ENCODE data around the gene RNF150. TPM values are rescaled to one million over a fixed set of nuclear protein-coding genes. Genes with fewer than 3 reads are reported as not detected.

RNF150 gene
- total RNA-seq, 1 experiment from 2014 or later: 2.7 TPM

DNA sequence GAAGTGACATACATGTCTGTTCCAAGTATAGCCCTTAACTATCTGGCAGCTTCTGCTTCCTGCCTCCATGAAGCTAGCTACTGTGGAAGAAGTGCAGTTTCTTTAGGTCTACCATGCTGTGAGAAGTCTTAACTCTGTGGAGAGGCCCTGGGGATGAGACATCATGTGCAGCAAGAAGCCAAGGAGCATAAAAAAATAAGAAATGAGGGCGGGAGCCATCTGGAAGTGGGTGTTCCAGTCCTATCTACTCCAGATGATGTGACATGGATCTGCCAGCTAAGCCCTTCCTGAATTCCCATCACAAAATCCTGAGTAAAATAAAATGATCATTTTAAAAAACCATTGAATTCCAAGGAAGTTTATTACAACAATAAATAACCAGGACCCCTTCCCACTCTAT lies 289.2 kb downstream of the RNF150 start:
- BruUV-seq (replicated peaks): no TSS peak
- no peaks in the 10 kb centered on the region for H3K36me3 ChIP-seq (ENCODE audit: insufficient read depth, low read length, poor library complexity, severe bottlenecking)
- DNase-seq (ENCODE audit: low spot score): no peak
- POLR2A ChIA-PET (ENCODE audit: low non-redundant PET): no interaction called here
- CTCF ChIA-PET: no interaction called here
- H3K4me1 ChIP-seq (ENCODE audit: insufficient read depth, low read length, poor library complexity, severe bottlenecking): no peaks in the 10 kb centered on the region
- TF ChIP-seq, protein P1, sequence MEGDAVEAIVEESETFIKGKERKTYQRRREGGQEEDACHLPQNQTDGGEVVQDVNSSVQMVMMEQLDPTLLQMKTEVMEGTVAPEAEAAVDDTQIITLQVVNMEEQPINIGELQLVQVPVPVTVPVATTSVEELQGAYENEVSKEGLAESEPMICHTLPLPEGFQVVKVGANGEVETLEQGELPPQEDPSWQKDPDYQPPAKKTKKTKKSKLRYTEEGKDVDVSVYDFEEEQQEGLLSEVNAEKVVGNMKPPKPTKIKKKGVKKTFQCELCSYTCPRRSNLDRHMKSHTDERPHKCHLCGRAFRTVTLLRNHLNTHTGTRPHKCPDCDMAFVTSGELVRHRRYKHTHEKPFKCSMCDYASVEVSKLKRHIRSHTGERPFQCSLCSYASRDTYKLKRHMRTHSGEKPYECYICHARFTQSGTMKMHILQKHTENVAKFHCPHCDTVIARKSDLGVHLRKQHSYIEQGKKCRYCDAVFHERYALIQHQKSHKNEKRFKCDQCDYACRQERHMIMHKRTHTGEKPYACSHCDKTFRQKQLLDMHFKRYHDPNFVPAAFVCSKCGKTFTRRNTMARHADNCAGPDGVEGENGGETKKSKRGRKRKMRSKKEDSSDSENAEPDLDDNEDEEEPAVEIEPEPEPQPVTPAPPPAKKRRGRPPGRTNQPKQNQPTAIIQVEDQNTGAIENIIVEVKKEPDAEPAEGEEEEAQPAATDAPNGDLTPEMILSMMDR (conservative IDR thresholded peaks at IDR 0.05; ENCODE audit: low read depth, low read length): no peak
- TF ChIP-seq EZH2 (IDR thresholded peaks at IDR 0.05; ENCODE audit: borderline replicate concordance, low read depth, low read length, poor library complexity, severe bottlenecking): no peak
- no peaks in the 10 kb centered on the region for H3K9me3 ChIP-seq (ENCODE audit: low read depth, low read length, poor library complexity, severe bottlenecking)
- intact Hi-C loops (cut with micrococcal nuclease; ENCODE audit: unreplicated experiment): no loop called here
- no peak overlapping the region for H3K4me3 ChIP-seq (ENCODE audit: low read depth, low read length, poor library complexity, severe bottlenecking)
- H3K27me3 ChIP-seq (replicated peaks; ENCODE audit: insufficient read depth, low read depth, low read length, poor library complexity): no peaks in the 10 kb centered on the region
- no peak overlapping the region for H3K27ac ChIP-seq (ENCODE audit: low read depth, low read length, poor library complexity, severe bottlenecking)

DNA sequence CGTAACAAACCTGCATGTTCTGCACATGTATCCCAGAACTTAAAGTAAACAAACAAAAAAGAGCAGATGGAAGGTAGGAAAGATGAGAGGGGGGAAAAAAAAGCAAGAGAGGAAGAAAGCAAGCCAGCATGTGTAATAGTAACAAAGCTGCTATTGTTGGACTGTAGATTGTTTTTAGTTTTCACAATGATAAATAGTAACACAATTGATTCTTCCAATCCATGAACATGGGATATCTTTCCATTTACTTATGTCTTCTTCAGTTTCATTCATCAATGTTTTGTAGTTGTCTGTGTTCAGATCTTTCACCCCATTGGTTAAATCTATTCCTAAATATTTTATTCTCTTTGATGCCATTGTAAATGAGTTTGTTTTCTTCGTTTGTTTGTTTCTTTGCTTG lies 292.1 kb downstream of the RNF150 start:
- Histone ChIP-seq H3K27me3 (replicated peaks; ENCODE audit: insufficient read depth, low read depth, low read length, poor library complexity) (no peaks in the 10 kb centered on the region), H3K36me3 (ENCODE audit: insufficient read depth, low read length, poor library complexity, severe bottlenecking) (no peaks in the 10 kb centered on the region), H3K27ac (ENCODE audit: low read depth, low read length, poor library complexity, severe bottlenecking) (no peak overlapping the region), H3K9me3 (ENCODE audit: low read depth, low read length, poor library complexity, severe bottlenecking) (no peaks in the 10 kb centered on the region), H3K4me1 (ENCODE audit: insufficient read depth, low read length, poor library complexity, severe bottlenecking) (no peaks in the 10 kb centered on the region), H3K4me3 (ENCODE audit: low read depth, low read length, poor library complexity, severe bottlenecking) (no peak overlapping the region)
- intact Hi-C loops (cut with micrococcal nuclease; ENCODE audit: unreplicated experiment): no loop called here
- POLR2A ChIA-PET (ENCODE audit: low non-redundant PET): no interaction called here
- no TSS peak for BruUV-seq (replicated peaks)
- TF ChIP-seq, protein P1 (conservative IDR thresholded peaks at IDR 0.05; ENCODE audit: low read depth, low read length): no peak
- TF ChIP-seq EZH2 (IDR thresholded peaks at IDR 0.05; ENCODE audit: borderline replicate concordance, low read depth, low read length, poor library complexity, severe bottlenecking): no peak
- CTCF ChIA-PET: no interaction called here
- no peak for DNase-seq (ENCODE audit: low spot score)

DNA sequence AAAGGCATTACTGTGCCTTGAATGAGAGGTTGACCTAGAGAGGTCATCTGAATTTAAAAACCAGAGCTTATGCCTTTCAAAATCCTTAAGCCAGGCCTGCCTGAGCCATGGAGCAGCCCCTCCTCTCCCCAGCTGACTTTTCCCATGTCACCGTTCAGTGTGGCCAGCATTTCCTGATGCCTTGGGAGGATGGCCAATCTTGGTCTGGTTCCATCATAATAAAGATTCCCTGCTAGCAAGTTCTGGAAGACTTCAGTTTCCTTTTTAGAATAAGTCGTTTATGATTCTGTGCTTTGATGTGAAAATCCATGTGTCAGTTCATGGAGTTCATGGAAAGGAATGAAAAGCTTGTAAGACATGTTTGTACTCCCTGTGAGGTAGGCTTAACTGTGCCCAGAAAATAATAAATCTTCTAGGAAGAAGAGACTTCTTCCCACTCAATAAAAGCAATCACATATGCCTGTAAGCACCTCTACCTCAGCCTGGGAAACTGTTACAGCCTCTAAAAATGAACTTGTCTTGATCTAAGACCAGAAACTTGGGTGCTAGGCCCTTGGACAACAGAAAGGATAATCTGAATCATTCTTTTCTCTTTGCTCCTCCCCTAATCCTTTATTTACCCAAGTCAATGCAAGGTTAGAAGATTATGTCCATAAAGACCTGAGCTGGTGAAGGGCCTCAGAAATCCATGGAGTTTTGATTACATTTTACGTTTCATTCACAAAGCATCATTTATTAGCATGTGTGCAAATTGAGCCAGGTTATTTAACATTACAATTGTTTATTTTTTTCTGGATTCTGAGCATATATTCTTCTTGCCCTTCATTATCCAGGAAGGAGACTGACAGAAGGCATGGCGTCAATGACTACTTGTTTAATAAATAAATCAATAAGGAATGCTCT lies 293.1 kb downstream of the RNF150 start:
- no peak for DNase-seq (ENCODE audit: low spot score)
- Histone ChIP-seq H3K27me3 (replicated peaks; ENCODE audit: insufficient read depth, low read depth, low read length, poor library complexity) (no peaks in the 10 kb centered on the region), H3K4me1 (ENCODE audit: insufficient read depth, low read length, poor library complexity, severe bottlenecking) (no peaks in the 10 kb centered on the region), H3K36me3 (ENCODE audit: insufficient read depth, low read length, poor library complexity, severe bottlenecking) (no peaks in the 10 kb centered on the region), H3K27ac (ENCODE audit: low read depth, low read length, poor library complexity, severe bottlenecking) (no peak overlapping the region), H3K9me3 (ENCODE audit: low read depth, low read length, poor library complexity, severe bottlenecking) (no peaks in the 10 kb centered on the region), H3K4me3 (ENCODE audit: low read depth, low read length, poor library complexity, severe bottlenecking) (no peak overlapping the region)
- no TSS peak for BruUV-seq (replicated peaks)
- POLR2A ChIA-PET (ENCODE audit: low non-redundant PET): interaction anchor here (0.6 kb wide), 1 partner anchor 8 kb away, joined by 3 read pairs; no protein-coding TSS in a partner anchor
- intact Hi-C loops (cut with micrococcal nuclease; ENCODE audit: unreplicated experiment): no loop called here
- CTCF ChIA-PET: interaction anchor here (1.1 kb wide), 1 partner anchor 8 kb away, joined by 3 read pairs; no protein-coding TSS in a partner anchor
- no peak for TF ChIP-seq EZH2 (IDR thresholded peaks at IDR 0.05; ENCODE audit: borderline replicate concordance, low read depth, low read length, poor library complexity, severe bottlenecking)
- TF ChIP-seq, protein P1 (conservative IDR thresholded peaks at IDR 0.05; ENCODE audit: low read depth, low read length): no peak

All from A673 (cell line).